MM.1S (cell line): ENCODE data around the gene SPACA6.

Experiments used
- EZH2 ChIP-seq: fragments of 300-600 bp; sonication (generic); optimal IDR thresholded peaks from 2 replicates; pipeline ENCODE3; 2017; ENCODE audit warnings: low read depth, mild to moderate bottlenecking, antibody characterized with exemption, low read length, mixed read lengths
- EZH2phosphoT487 ChIP-seq: fragments of 300-600 bp; sonication (generic); IDR thresholded peaks from 2 replicates; pipeline ENCODE4 v1.6.1; 2018; ENCODE audit warnings: antibody characterized with exemption, low read length
- TF ChIP-seq, protein P1 (sequence below): fragments of 300-600 bp; sonication (generic); IDR thresholded peaks from 2 replicates; pipeline ENCODE4 v1.5.1; 2016; ENCODE audit warnings: antibody characterized with exemption, low read length, mixed read lengths

- TF ChIP-seq EZH2, result no peak
- TF ChIP-seq, protein P1, sequence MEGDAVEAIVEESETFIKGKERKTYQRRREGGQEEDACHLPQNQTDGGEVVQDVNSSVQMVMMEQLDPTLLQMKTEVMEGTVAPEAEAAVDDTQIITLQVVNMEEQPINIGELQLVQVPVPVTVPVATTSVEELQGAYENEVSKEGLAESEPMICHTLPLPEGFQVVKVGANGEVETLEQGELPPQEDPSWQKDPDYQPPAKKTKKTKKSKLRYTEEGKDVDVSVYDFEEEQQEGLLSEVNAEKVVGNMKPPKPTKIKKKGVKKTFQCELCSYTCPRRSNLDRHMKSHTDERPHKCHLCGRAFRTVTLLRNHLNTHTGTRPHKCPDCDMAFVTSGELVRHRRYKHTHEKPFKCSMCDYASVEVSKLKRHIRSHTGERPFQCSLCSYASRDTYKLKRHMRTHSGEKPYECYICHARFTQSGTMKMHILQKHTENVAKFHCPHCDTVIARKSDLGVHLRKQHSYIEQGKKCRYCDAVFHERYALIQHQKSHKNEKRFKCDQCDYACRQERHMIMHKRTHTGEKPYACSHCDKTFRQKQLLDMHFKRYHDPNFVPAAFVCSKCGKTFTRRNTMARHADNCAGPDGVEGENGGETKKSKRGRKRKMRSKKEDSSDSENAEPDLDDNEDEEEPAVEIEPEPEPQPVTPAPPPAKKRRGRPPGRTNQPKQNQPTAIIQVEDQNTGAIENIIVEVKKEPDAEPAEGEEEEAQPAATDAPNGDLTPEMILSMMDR, result no peak
- no peak for TF ChIP-seq EZH2phosphoT487
Observed at GRCh38 chr19:51696606-51697005, 3.5 kb downstream of the SPACA6 start.
